NCI-H128 (cell line): ENCODE results near the gene RANBP3L.
"Not testable (repeated sequence)": the region's sequence is repeated elsewhere in the genome, so short reads cannot be mapped to it uniquely, and the experiment has no call there.

Source experiments
- DNase-seq: peaks from one replicate; lab custom pipeline; 2025; ENCODE audit not compliant: unreplicated experiment; lab: John Stamatoyannopoulos, UW

Gene RANBP3L

DNA sequence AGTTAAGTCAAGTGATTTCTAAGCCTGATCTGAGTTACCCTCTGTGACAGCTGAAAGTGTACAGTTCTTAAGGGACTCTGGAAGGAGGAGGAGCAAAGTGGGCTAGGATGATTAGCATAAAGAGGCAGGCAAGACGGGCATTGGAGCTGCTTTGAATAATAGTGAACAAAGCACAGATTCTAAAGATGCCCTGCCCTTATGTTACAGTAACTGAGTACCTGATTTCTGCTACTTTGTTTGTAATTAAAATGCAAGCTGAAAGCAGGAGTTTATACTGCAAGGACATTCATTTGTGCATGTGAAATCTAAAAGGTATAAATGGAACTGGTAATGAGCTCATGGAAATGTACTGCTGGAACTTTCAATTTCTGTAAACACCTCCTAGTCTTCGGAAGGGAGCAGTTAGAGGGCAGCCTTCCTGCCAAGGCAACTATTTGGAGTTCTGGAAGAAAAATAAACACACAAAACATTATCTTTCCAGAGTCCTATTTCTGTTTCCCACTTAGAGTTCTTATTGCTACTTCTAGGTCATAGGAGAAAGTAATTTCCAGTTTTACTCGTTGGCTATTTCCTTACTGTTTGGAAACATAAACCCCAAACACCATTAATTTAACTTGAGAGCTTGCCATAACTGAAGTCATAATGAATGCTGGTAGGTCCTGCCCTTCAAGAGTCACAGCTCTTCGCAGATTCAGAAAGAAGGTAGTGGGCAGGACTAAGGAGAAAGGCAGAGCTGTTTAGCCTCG lies at the start of gene RANBP3L:
TSS of gene RANBP3L (minus strand) at position 45 of the 746 bp plus-strand sequence. CDS start 486 bp downstream, outside the sequence.
- no peak for DNase-seq

DNA sequence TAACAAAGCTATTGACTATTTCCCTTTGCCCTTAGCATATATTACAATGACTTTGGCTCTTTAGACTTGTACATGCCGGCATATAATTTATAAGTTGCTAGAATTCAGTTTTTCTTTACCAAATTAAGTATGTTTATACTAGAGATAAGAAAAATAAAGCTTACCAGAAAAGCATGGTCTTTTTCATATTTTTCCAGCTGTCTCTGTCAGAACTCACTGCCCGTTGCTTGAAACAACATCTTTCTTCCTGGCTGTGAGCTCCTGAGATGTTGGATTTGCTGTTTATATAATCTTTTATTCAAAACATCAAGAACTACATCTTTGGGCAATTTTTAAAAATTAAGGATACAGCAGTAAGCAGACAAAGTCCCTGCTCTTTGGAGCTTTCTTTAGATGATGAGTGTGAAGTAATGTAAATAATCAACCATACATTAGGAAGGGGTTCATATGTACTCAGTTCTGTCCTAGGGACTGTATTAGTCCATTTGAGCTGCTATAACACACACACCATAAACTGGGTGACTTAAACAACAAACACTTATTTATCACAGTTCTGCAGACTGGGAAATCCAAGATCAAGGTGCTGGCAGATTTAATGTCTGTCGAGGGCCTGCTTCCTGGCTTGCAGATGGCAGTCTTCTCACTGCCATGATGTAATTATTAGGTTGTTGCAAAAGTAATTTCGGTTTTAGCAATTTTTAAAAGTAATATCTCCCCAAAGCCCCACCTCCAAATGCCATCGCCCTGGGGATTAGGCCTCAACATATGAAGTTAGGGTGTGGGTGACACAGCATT lies 45.4 kb upstream of the RANBP3L start:
- DNase-seq, result no peak

- DNase-seq, result no peak
Measured at GRCh38 chr5:36344899-36345298, 43.2 kb upstream of the RANBP3L start.

DNA sequence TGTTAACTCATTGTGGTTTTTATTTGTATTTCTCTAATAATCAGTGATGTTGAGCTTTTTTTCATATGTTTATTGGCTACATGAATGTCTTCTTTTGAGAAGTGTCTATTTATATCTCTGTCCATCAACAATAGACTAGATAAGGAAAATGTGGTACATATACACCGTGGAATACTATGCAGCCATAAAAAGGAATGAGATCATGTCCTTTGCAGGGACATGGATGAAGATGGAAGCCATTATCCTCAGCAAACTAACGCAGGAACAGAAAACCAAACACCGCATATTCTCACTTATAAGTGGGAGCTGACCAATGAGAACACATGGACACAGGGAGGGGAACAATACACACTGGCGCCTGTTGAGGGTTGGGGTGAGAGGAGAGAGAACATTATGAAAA lies 40.0 kb upstream of the RANBP3L start:
- not testable (repeated sequence) for DNase-seq

DNA sequence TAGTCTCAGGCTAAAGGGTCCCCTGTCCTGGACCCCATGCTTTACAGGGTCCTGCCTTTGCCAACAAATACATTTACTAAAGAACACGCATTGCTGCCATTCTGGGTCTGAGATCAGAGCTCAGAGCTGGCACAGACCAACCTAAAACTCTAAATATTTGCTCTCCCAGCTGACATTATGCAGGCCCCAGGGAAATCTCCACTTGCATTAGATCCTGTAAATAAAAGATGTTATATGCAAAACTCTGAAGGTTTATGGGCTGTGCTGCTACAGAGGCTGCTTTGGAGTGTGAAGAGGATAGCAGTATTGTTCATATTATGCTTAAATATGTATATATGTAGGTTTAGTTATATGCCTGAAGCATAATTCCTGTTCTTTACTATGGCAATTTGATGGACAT lies 35.9 kb upstream of the RANBP3L start:
- DNase-seq, result no peak

- no peak for DNase-seq
Measured at GRCh38 chr5:36334315-36334714, 32.6 kb upstream of the RANBP3L start.

GRCh38 chr5:36332720-36333119 lies 31.0 kb upstream of the RANBP3L start:
- DNase-seq, result not testable (repeated sequence)

GRCh38 chr5:36325196-36325595 lies 23.5 kb upstream of the RANBP3L start:
- no peak for DNase-seq

DNA sequence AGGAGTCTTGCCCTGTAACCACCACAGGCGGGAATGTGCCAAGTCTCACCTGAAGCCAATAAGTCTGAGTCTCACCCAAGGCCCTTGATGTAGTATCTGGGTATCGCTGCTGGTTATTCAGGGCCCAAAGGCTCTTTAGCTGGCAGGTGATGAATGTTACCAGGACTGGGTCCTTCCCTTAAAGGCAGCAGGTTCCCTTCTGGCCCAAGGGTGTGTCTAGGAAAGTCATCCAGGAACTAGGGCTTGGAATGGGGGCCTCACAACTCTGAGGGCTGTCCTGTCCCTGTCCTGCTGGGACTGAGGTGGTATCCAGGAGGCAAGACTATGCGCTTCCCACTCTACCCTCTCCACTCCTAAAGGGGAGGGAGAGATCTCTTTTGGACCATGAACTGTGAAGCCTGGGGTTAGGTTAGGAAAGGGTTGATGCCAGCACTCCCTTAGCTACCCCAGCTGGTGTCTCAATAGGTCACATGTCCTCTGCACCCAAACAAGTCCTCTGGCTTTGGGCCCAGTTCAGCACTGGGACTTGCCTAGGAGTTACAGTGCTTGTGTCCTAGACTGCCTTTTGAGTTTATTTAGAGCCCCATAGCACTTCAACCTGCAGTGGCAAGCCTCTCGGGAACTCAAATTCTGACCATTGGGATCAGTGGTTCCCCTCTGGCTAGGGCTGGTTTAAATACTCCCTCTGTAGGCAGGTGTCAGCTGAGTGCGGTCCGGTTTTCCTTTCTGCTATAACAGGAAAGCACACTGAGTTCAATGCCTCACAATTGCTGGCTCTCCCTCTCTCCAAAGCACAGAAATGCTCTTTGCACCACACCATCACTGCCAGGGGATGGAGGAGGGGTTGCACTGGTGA lies 22.5 kb upstream of the RANBP3L start:
- no peak for DNase-seq

DNA sequence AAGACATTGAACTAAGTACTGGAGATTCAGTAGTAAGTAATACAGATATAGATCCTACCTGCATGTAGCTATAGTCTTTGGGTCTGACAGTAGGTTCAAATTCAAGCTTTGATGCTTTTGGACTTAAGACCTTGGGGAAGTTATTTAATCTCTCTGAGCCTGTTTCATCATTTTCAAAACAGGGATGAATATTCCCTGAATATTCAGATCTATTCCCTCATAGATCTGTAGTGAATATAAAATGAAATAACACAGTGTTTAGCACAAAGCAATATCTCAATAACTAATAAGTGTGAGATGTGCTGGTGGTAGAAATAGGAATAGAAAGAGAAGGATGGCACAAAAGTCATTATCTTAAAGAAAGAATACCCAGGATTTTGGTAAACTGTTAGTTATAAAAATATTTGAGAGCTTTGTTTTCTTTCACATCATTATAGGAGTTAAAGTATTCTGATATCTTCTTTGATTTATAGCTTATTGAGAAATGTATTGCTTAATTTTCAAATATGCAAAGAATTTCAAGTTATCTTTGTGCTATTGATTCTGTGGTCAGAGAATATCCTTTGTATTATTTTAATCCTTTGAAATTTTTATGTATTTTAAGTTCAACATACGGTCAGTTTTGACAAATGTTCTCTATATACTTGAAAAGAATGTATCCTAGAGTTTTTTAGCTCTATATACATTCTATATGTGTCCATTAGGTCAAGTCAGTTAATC lies 11.4 kb upstream of the RANBP3L start:
- DNase-seq, result no peak

- DNase-seq, result no peak
Measured at GRCh38 chr5:36311956-36312355, 10.3 kb upstream of the RANBP3L start.

DNA sequence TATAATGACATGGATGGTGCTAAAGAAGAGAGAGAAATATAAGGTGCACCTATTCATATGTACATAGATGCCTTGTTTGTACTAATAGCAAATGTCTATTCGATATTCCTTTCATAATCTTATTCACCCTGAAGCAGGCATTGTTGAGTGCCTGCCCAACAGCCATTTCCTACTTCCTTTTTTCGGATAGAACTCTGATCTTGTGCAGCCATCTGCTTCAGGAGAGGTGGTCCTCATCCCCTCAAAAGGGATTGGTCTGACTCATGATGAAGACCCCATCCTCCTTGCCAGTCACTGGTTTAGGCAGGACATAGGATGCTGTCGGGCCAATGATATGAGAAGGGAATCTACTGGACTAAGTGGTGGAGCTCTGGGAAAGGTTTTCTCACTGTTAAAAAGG lies 8.4 kb upstream of the RANBP3L start:
- DNase-seq, result no peak

- DNase-seq, result no peak
Measured at GRCh38 chr5:36305571-36306326, 4.0 kb upstream of the RANBP3L start.

DNA sequence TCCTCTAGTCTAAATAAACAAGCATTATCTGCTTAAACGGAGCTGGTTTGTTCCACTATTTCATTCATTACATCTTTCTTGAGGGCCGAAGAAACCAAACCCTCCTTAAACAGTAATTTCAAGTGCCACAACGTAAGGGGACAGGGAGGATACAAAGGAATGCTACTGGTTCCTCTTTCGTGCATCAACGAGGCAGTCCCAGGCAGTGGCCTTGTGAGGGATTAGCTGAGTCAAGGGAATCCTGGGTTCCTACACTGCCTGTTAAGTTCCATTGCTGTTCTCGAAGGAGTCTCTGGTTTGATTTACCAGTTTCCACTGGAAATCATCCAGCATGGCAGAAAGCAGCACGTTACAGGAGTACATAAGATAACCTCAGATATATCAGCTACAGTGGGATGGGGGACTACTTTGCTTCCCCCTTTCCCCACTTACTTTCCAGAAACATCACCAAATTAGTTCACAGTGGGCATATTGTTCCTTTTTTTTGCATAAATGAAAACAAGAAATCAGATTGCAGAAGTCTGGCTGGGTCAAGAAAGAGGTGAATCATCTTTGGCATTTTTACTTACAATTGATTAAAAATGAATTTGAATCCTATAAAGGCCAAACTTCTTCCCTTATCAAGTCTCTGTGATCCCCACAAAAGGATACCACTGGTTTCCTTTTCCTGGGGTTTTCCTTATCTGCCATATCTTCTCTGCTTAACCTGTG lies 2.5 kb upstream of the RANBP3L start:
- no peak for DNase-seq

DNA sequence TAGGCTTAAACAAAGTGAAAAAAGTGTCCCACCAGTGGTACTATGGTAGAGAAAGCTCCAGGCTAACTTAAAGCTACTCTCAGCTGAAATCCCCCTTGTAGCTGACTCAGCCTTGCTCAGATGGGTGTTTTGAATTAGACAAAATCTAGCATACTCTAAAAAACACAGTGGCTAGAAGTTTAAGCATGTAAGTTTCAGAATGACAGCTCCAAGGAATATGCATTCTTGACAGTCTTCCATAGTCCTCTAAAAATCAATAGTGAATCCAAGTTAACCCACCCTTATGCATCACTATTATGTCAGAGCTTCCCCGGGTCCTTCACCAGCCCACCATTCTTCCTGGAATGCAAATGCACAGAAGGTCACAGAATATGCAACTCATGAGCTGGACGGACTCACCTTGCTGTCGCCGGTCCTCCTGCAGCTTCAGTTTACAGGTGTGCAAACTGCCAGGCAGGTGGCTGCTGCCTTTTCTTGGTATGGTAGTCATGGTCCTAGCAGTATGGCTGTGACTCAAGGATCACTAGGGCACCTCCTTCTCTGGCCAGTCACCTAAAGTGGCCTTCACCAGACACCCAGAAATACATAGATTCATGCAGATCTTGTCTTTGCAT lies 668 bp downstream of the RANBP3L start:
- DNase-seq, result no peak

- no peak for DNase-seq
Measured at GRCh38 chr5:36300191-36300926, 1.3 kb downstream of the RANBP3L start.

GRCh38 chr5:36298552-36298951 lies 3.1 kb downstream of the RANBP3L start:
- DNase-seq, result no peak

GRCh38 chr5:36297653-36298052 lies 4.0 kb downstream of the RANBP3L start:
- no peak for DNase-seq
